Cardiac muscle cell (in vitro differentiated cells and primary cell): ENCODE results near the gene NR3C2. TPM values are rescaled to one million over a fixed set of nuclear protein-coding genes. Genes with fewer than 3 reads are reported as not detected.

ENCODE experiments used
- DNase-seq, 2 donors: peaks; one replicate each; pipeline versions ENCODE4 v3.0.0 to v3.0.0-alpha.2; 2010 to 2017; ENCODE audit warnings: low read depth in 1 of 2, low spot score in 1 of 2
- H3K27ac ChIP-seq: fragments of 200-600 bp; sonication (generic); 2 replicates; pipeline ENCODE4 v1.5.1; 2016
- H3K27me3 ChIP-seq: fragments of 200-600 bp; sonication (generic); 2 replicates; pipeline ENCODE4 v1.6.0; 2016; ENCODE audit warnings: control low read depth
- H3K36me3 ChIP-seq: fragments of 200-600 bp; sonication (generic); 2 replicates; pipeline ENCODE4 v1.5.1; 2016; ENCODE audit warnings: control low read depth
- H3K4me1 ChIP-seq: fragments of 200-600 bp; sonication (generic); 2 replicates; pipeline ENCODE4 v1.8.1; 2017; ENCODE audit warnings: low read depth, mild to moderate bottlenecking, mixed run types
- H3K4me3 ChIP-seq: fragments of 200-600 bp; sonication (generic); 2 replicates; pipeline ENCODE4 v1.5.1; 2016; ENCODE audit warnings: mild to moderate bottlenecking
- H3K9me3 ChIP-seq: fragments of 200-600 bp; sonication (generic); 2 replicates; pipeline ENCODE4 v1.5.1; 2017; ENCODE audit warnings: low read depth, mild to moderate bottlenecking, control low read depth
- CTCF ChIP-seq: IDR thresholded peaks from 2 replicates; pipeline ENCODE4 v1.5.1; 2012; ENCODE audit warnings: low read depth, mild to moderate bottlenecking, low read length
- polyA plus RNA-seq: library from polyadenylated mRNA; unstranded; fragments of >200 nt; fragmentation: Nextera tagmentation; extraction: Ambion mirVana; gene quantifications from 2 replicates; pipeline ENCODE4 v1.2.1, GENCODE V29; 2016
- total RNA-seq: library from RNA; depleted of rRNA; stranded (reverse); fragments of >200 nt; gene quantifications from 2 replicates; pipeline ENCODE4 v1.2.3, GENCODE V29; 2016

The NR3C2 gene
- total and polyA plus RNA-seq, 2 experiments from 2014 or later = 0.43 to 2.5 TPM

- H3K36me3 ChIP-seq = no peaks in the 10 kb centered on the region
These were observed 86.6 kb downstream of the NR3C2 start for GRCh38 chr4:148355442-148356123.

GRCh38 chr4:148354186-148354585 is 88.0 kb downstream of the NR3C2 start:
- TF ChIP-seq CTCF = no peak
- no peak for DNase-seq
- Histone ChIP-seq H3K4me1 (no peaks in the 10 kb centered on the region), H3K36me3 (no peaks in the 10 kb centered on the region), H3K27me3 (no peaks in the 10 kb centered on the region), H3K9me3 (no peaks in the 10 kb centered on the region), H3K27ac (no peak overlapping the region), H3K4me3 (no peak overlapping the region)

More at GRCh38 chr4:148355442-148356123, 86.6 kb downstream of the NR3C2 start:
- Histone ChIP-seq H3K27ac (no peak overlapping the region), H3K4me1 (no peaks in the 10 kb centered on the region), H3K4me3 (no peak overlapping the region), H3K9me3 (no peaks in the 10 kb centered on the region), H3K27me3 (no peaks in the 10 kb centered on the region)
- DNase-seq = no peak
- TF ChIP-seq CTCF = no peak

- H3K36me3 ChIP-seq = no peaks in the 10 kb centered on the region
- no peak overlapping the region for H3K27ac ChIP-seq
- no peak for DNase-seq
- H3K4me1 ChIP-seq = no peaks in the 10 kb centered on the region
- H3K4me3 ChIP-seq = no peak overlapping the region
- no peak for TF ChIP-seq CTCF
- H3K27me3 ChIP-seq = no peaks in the 10 kb centered on the region
- no peaks in the 10 kb centered on the region for H3K9me3 ChIP-seq
These were observed 88.6 kb downstream of the NR3C2 start for GRCh38 chr4:148353571-148353970.

GRCh38 chr4:148349153-148349552 is 93.1 kb downstream of the NR3C2 start:
- no peaks in the 10 kb centered on the region for H3K36me3 ChIP-seq
- no peaks in the 10 kb centered on the region for H3K27me3 ChIP-seq
- no peak overlapping the region for H3K4me3 ChIP-seq
- TF ChIP-seq CTCF = no peak
- no peak overlapping the region for H3K27ac ChIP-seq
- no peaks in the 10 kb centered on the region for H3K9me3 ChIP-seq
- DNase-seq = no peak
- H3K4me1 ChIP-seq = no peaks in the 10 kb centered on the region

GRCh38 chr4:148346657-148347056 is 95.6 kb downstream of the NR3C2 start:
- Histone ChIP-seq H3K27me3 (no peaks in the 10 kb centered on the region), H3K4me3 (no peak overlapping the region), H3K9me3 (no peaks in the 10 kb centered on the region), H3K27ac (no peak overlapping the region), H3K36me3 (no peaks in the 10 kb centered on the region), H3K4me1 (no peaks in the 10 kb centered on the region)
- no peak for TF ChIP-seq CTCF
- no peak for DNase-seq

- Histone ChIP-seq H3K27ac (no peak overlapping the region), H3K4me1 (no peaks in the 10 kb centered on the region), H3K9me3 (no peaks in the 10 kb centered on the region), H3K36me3 (no peaks in the 10 kb centered on the region), H3K27me3 (no peaks in the 10 kb centered on the region), H3K4me3 (no peak overlapping the region)
- no peak for DNase-seq
- TF ChIP-seq CTCF = no peak
These were observed 96.7 kb downstream of the NR3C2 start for GRCh38 chr4:148345509-148345908.
